Panc1 (cell line): Measurements from ENCODE around the gene MGME1. TPM values are rescaled to one million over a fixed set of nuclear protein-coding genes. Genes with fewer than 3 reads are reported as not detected.

Experiments
- ATAC-seq: fragments of 200-7000 bp; cut with Tn5 transposase; 2 replicates; pipeline ENCODE4 v1.9.1; 2020; ENCODE audit warnings: mild to moderate bottlenecking, moderate library complexity
- BruUV-seq: library from RNA; stranded (reverse); fragments of 400-500 nt; replicated peaks from 2 replicates; lab custom pipeline; 2021; lab: Mats Ljungman, UMichigan
- CTCF ChIA-PET: fragments of 300-600 bp; sonication (Branson Sonifier 250); formaldehyde crosslinking; loops from one replicate; lab custom pipeline; 2022; ENCODE audit warnings: antibody characterized with exemption; lab: Charles Lee
- POLR2A ChIA-PET: fragments of 300-600 bp; sonication (Branson Sonifier 250); formaldehyde crosslinking; loops from one replicate; lab custom pipeline; 2022; ENCODE audit warnings: antibody characterized with exemption; lab: Charles Lee
- DNase-seq: peaks from one replicate; pipeline ENCODE4 v3.0.0-alpha.2; 2010; ENCODE audit warnings: low read depth, low spot score
- H3K27ac ChIP-seq: 2 replicates; pipeline ENCODE4 v1.5.1; 2011; ENCODE audit warnings: mild to moderate bottlenecking, low read length, inconsistent platforms
- H3K27me3 ChIP-seq: fragments of 200-500 bp; sonication (Bioruptor generic); 2 replicates; pipeline ENCODE4 v1.6.0; 2014; ENCODE audit warnings: low read length, inconsistent platforms; ENCODE audit not compliant: control insufficient read depth, insufficient read depth
- H3K36me3 ChIP-seq: fragments of 200-500 bp; sonication (Bioruptor generic); 2 replicates; pipeline ENCODE4 v1.5.1; 2014; ENCODE audit warnings: inconsistent platforms, mild to moderate bottlenecking, low read length, moderate library complexity; ENCODE audit not compliant: control insufficient read depth, insufficient read depth
- H3K4me1 ChIP-seq: 2 replicates; pipeline ENCODE4 v1.5.1; 2011; ENCODE audit warnings: inconsistent platforms, mild to moderate bottlenecking, low read length, moderate library complexity; ENCODE audit not compliant: control insufficient read depth, insufficient read depth
- H3K4me3 ChIP-seq, 2 experiments: 2 replicates each; pipeline ENCODE4 v1.5.1; 2011 to 2012; ENCODE audit warnings: low read depth in 2 of 2, low read length in 2 of 2, mild to moderate bottlenecking in 2 of 2, inconsistent platforms in 1 of 2, moderate library complexity in 1 of 2
- H3K9me3 ChIP-seq: fragments of 200-500 bp; sonication (Bioruptor generic); 2 replicates; pipeline ENCODE4 v1.5.1; 2014; ENCODE audit warnings: low read depth, mild to moderate bottlenecking, inconsistent platforms, low read length, moderate library complexity; ENCODE audit not compliant: control insufficient read depth, insufficient read depth
- POLR2AphosphoS5 ChIP-seq: IDR thresholded peaks from 2 replicates; pipeline ENCODE4 v1.6.1; 2012; ENCODE audit warnings: mild to moderate bottlenecking, low read depth, low read length, moderate library complexity
- SIN3A ChIP-seq: IDR thresholded peaks from 2 replicates; pipeline ENCODE4 v1.6.1; 2012; ENCODE audit warnings: low read depth, mild to moderate bottlenecking, low read length, moderate library complexity, borderline replicate concordance; ENCODE audit not compliant: insufficient read depth
- TCF7L2 ChIP-seq: IDR thresholded peaks from 2 replicates; pipeline ENCODE4 v1.6.1; 2011; ENCODE audit warnings: mild to moderate bottlenecking, low read depth, low read length, inconsistent platforms
- in situ Hi-C: cut with HindIII; loops from 2 replicates; pipeline ENCODE4 v1.10.0; 2016; ENCODE audit warnings: low sequenced_read_pairs, low pct_unique_long_range_greater_than_20kb
- intact Hi-C: fragments of 100-400 bp; cut with micrococcal nuclease; formaldehyde crosslinking; loops from one replicate; pipeline ENCODE4 v1.10.0; 2022; ENCODE audit not compliant: unreplicated experiment
- total RNA-seq: library from RNA; stranded (reverse); gene quantifications from one replicate; pipeline ENCODE4 v1.2.1, GENCODE V29; 2021; ENCODE audit not compliant: unreplicated experiment
- TF ChIP-seq, protein P1 (sequence below): fragments of 450-650 bp; IDR thresholded peaks from 2 replicates; pipeline ENCODE4 v1.5.1; 2017; ENCODE audit warnings: mild to moderate bottlenecking
- TF ChIP-seq, protein P2 (sequence below), 2 experiments: IDR thresholded peaks; 2 replicates each; pipeline ENCODE4 v1.6.1; 2011 to 2012; ENCODE audit warnings: low read depth in 2 of 2, control low read depth in 1 of 2, low read length in 1 of 2, mild to moderate bottlenecking in 1 of 2, moderate library complexity in 1 of 2; ENCODE audit not compliant: insufficient read depth in 1 of 2

Gene MGME1
- total RNA-seq, 1 experiment from 2014 or later, result 27.0 TPM

GRCh38 chr20:17940224-17940971 is 28.4 kb upstream of the MGME1 start:
- Histone ChIP-seq H3K4me3 (no peak overlapping the region), H3K27me3 (no peaks in the 10 kb centered on the region), H3K36me3 (peaks cover 29% of the 10 kb centered on the region), H3K27ac (no peak overlapping the region), H3K9me3 (no peaks in the 10 kb centered on the region), H3K4me1 (peaks cover 39% of the 10 kb centered on the region)
- BruUV-seq, result no TSS peak
- ATAC-seq (peak; percentile 10; the same call in 1 of the 2 replicates), DNase-seq (no peak)
- intact Hi-C loops (no loop called here), in situ Hi-C loops (no loop called here)
- TF ChIP-seq, protein P1, sequence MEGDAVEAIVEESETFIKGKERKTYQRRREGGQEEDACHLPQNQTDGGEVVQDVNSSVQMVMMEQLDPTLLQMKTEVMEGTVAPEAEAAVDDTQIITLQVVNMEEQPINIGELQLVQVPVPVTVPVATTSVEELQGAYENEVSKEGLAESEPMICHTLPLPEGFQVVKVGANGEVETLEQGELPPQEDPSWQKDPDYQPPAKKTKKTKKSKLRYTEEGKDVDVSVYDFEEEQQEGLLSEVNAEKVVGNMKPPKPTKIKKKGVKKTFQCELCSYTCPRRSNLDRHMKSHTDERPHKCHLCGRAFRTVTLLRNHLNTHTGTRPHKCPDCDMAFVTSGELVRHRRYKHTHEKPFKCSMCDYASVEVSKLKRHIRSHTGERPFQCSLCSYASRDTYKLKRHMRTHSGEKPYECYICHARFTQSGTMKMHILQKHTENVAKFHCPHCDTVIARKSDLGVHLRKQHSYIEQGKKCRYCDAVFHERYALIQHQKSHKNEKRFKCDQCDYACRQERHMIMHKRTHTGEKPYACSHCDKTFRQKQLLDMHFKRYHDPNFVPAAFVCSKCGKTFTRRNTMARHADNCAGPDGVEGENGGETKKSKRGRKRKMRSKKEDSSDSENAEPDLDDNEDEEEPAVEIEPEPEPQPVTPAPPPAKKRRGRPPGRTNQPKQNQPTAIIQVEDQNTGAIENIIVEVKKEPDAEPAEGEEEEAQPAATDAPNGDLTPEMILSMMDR, result no peak
- TF ChIP-seq TCF7L2, result no peak
- no peak for TF ChIP-seq SIN3A
- TF ChIP-seq POLR2AphosphoS5, result no peak; the same call in 1 of the 2 replicates
- TF ChIP-seq, protein P2, sequence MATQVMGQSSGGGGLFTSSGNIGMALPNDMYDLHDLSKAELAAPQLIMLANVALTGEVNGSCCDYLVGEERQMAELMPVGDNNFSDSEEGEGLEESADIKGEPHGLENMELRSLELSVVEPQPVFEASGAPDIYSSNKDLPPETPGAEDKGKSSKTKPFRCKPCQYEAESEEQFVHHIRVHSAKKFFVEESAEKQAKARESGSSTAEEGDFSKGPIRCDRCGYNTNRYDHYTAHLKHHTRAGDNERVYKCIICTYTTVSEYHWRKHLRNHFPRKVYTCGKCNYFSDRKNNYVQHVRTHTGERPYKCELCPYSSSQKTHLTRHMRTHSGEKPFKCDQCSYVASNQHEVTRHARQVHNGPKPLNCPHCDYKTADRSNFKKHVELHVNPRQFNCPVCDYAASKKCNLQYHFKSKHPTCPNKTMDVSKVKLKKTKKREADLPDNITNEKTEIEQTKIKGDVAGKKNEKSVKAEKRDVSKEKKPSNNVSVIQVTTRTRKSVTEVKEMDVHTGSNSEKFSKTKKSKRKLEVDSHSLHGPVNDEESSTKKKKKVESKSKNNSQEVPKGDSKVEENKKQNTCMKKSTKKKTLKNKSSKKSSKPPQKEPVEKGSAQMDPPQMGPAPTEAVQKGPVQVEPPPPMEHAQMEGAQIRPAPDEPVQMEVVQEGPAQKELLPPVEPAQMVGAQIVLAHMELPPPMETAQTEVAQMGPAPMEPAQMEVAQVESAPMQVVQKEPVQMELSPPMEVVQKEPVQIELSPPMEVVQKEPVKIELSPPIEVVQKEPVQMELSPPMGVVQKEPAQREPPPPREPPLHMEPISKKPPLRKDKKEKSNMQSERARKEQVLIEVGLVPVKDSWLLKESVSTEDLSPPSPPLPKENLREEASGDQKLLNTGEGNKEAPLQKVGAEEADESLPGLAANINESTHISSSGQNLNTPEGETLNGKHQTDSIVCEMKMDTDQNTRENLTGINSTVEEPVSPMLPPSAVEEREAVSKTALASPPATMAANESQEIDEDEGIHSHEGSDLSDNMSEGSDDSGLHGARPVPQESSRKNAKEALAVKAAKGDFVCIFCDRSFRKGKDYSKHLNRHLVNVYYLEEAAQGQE (IDR thresholded peaks at IDR 0.05; ENCODE audit: insufficient read depth in 1 of 2, low read depth in 2 of 2, low read length in 1 of 2), result no peak
- POLR2A ChIA-PET, result interaction anchor here (0.6 kb wide), 1 partner anchor 54 kb away, joined by 7 read pairs; no protein-coding TSS in a partner anchor
- CTCF ChIA-PET, result interaction anchor here (0.9 kb wide), 1 partner anchor 258 kb away, joined by 6 read pairs; the partner anchor contains the start of gene RRBP1

DNA sequence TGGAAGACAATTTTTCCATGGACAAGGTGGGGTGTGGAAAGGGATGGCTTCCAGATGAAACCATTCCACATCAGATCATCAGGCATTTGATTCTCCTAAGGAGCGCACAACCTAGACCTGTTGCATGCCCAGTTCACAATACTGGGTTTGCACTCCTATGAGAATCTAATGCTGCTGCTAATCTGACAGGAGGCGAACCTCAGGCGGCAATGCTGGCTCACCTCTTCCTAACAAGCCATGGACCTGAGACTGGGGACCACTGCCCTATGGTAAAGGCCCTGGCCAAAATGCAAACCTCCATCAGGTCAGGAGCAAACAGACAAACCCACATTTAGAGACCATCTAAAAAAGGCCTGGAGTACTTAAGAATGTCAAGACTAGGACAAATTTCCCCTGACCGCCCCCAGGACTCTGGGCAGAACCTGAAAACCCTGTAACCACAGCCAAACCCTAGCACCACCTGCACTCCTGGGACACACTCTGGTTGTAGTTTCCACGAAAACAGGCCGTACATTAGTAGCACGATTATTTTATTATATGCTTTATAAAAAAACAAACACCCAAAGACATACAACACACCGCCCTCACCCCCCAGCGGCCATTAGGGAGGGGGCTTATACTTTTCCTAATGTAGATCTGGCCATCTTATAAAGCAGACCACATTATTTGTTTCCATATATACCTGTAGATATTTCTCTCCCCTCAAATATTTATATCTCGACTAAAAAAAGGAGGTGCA is 27.6 kb upstream of the MGME1 start:
- BruUV-seq, result no TSS peak
- no peaks in the 10 kb centered on the region for H3K9me3 ChIP-seq
- H3K36me3 ChIP-seq, result peaks cover 38% of the 10 kb centered on the region
- H3K4me3 ChIP-seq, result no peak overlapping the region
- DNase-seq (no peak), ATAC-seq (no peak)
- H3K4me1 ChIP-seq, result peaks cover 39% of the 10 kb centered on the region
- POLR2A ChIA-PET, result no interaction called here
- in situ Hi-C loops (no loop called here), intact Hi-C loops (no loop called here)
- H3K27me3 ChIP-seq, result no peaks in the 10 kb centered on the region
- no peak overlapping the region for H3K27ac ChIP-seq
- CTCF ChIA-PET, result no interaction called here
- TF ChIP-seq, protein P2 (IDR thresholded peaks at IDR 0.05; ENCODE audit: insufficient read depth in 1 of 2, low read depth in 2 of 2, low read length in 1 of 2), result no peak
- no peak; the same call in 1 of the 2 replicates for TF ChIP-seq POLR2AphosphoS5
